ENCODE measurements around the gene EHMT1. TPM values are rescaled to one million over a fixed set of nuclear protein-coding genes. Genes with fewer than 3 reads are reported as not detected.
"Not testable (repeated sequence)": the region's sequence is repeated elsewhere in the genome, so short reads cannot be mapped to it uniquely, and the experiment has no call there.

The EHMT1 gene
- total RNA-seq, 1 donor from 2014 or later = 45.3 TPM

- DNase-seq (ENCODE audit: low read depth) (no peak), FAIRE-seq (no peak)
- no peak overlapping the region for H3K4me3 ChIP-seq (ENCODE audit: low read depth, low read length)
- H3K36me3 ChIP-seq (ENCODE audit: control insufficient read depth, insufficient read depth, low read length) = peaks cover 5% of the 10 kb centered on the region
- H3K27me3 ChIP-seq (ENCODE audit: control insufficient read depth, insufficient read depth, low read length) = no peaks in the 10 kb centered on the region
- TF ChIP-seq CTCF (IDR thresholded peaks at IDR 0.05; ENCODE audit: insufficient read depth, low read length, severe bottlenecking) = no peak
These were observed 2.4 kb downstream of the EHMT1 start for GRCh38 chr9:137621131-137621757.

GRCh38 chr9:137622211-137622610, 3.4 kb downstream of the EHMT1 start:
- not testable (repeated sequence) for H3K27me3 ChIP-seq (ENCODE audit: control insufficient read depth, insufficient read depth, low read length); H3K36me3 ChIP-seq (ENCODE audit: control insufficient read depth, insufficient read depth, low read length); DNase-seq (ENCODE audit: low read depth); FAIRE-seq; H3K4me3 ChIP-seq (ENCODE audit: low read depth, low read length)

GRCh38 chr9:137626464-137626863, 7.7 kb downstream of the EHMT1 start:
- TF ChIP-seq CTCF (IDR thresholded peaks at IDR 0.05; ENCODE audit: insufficient read depth, low read length, severe bottlenecking) = no peak
- FAIRE-seq (no peak), DNase-seq (ENCODE audit: low read depth) (no peak)
- Histone ChIP-seq H3K27me3 (ENCODE audit: control insufficient read depth, insufficient read depth, low read length) (no peaks in the 10 kb centered on the region), H3K4me3 (ENCODE audit: low read depth, low read length) (no peak overlapping the region), H3K36me3 (ENCODE audit: control insufficient read depth, insufficient read depth, low read length) (peaks cover 2% of the 10 kb centered on the region)

- H3K36me3 ChIP-seq (ENCODE audit: control insufficient read depth, insufficient read depth, low read length); H3K4me3 ChIP-seq (ENCODE audit: low read depth, low read length); H3K27me3 ChIP-seq (ENCODE audit: control insufficient read depth, insufficient read depth, low read length); DNase-seq (ENCODE audit: low read depth); FAIRE-seq: not testable (repeated sequence)
These were observed 8.6 kb downstream of the EHMT1 start for GRCh38 chr9:137627406-137627805.

- FAIRE-seq (no peak), DNase-seq (ENCODE audit: low read depth) (no peak)
- no peaks in the 10 kb centered on the region for H3K27me3 ChIP-seq (ENCODE audit: control insufficient read depth, insufficient read depth, low read length)
- peaks cover 1% of the 10 kb centered on the region for H3K36me3 ChIP-seq (ENCODE audit: control insufficient read depth, insufficient read depth, low read length)
- no peak overlapping the region for H3K4me3 ChIP-seq (ENCODE audit: low read depth, low read length)
- no peak for TF ChIP-seq CTCF (IDR thresholded peaks at IDR 0.05; ENCODE audit: insufficient read depth, low read length, severe bottlenecking)
These were observed 11.3 kb downstream of the EHMT1 start for GRCh38 chr9:137630126-137630525.

GRCh38 chr9:137630679-137631078, 11.9 kb downstream of the EHMT1 start:
- H3K36me3 ChIP-seq (ENCODE audit: control insufficient read depth, insufficient read depth, low read length) = peaks cover 1% of the 10 kb centered on the region
- TF ChIP-seq CTCF (IDR thresholded peaks at IDR 0.05; ENCODE audit: insufficient read depth, low read length, severe bottlenecking) = no peak
- DNase-seq (ENCODE audit: low read depth) (no peak), FAIRE-seq (no peak)
- no peaks in the 10 kb centered on the region for H3K27me3 ChIP-seq (ENCODE audit: control insufficient read depth, insufficient read depth, low read length)
- H3K4me3 ChIP-seq (ENCODE audit: low read depth, low read length) = no peak overlapping the region

All from bronchial epithelial cell (primary cell).